Cardiac septum (tissue), 1 donor: ENCODE measurements around the gene TRAK2. TPM values are rescaled to one million over a fixed set of nuclear protein-coding genes. Genes with fewer than 3 reads are reported as not detected.
"Not testable (repeated sequence)": the region's sequence is repeated elsewhere in the genome, so short reads cannot be mapped to it uniquely, and the experiment has no call there.

Experiments used
- DNase-seq: peaks from one replicate; pipeline ENCODE4 v3.0.0-alpha.2; 2020; ENCODE audit warnings: low spot score
- intact Hi-C: fragments of 100-400 bp; cut with DNase I; formaldehyde crosslinking; loops from one replicate; pipeline ENCODE4 v1.14.0; 2022
- long read RNA-seq: library from polyadenylated mRNA; unstranded; transcript quantifications from one replicate; pipeline ENCODE4 v2.0.0, GENCODE V29; 2021
- total RNA-seq: library from RNA; stranded (reverse); fragmentation: NEBNext Ultra II Directional; extraction: Animal tissue kit (Norgen Biotek cat#: 25700); gene quantifications from one replicate; pipeline ENCODE4 v1.2.1, GENCODE V29; 2021
- donor health status: DM: no; HTN: no; CAD: no.

TRAK2 gene, protein sequence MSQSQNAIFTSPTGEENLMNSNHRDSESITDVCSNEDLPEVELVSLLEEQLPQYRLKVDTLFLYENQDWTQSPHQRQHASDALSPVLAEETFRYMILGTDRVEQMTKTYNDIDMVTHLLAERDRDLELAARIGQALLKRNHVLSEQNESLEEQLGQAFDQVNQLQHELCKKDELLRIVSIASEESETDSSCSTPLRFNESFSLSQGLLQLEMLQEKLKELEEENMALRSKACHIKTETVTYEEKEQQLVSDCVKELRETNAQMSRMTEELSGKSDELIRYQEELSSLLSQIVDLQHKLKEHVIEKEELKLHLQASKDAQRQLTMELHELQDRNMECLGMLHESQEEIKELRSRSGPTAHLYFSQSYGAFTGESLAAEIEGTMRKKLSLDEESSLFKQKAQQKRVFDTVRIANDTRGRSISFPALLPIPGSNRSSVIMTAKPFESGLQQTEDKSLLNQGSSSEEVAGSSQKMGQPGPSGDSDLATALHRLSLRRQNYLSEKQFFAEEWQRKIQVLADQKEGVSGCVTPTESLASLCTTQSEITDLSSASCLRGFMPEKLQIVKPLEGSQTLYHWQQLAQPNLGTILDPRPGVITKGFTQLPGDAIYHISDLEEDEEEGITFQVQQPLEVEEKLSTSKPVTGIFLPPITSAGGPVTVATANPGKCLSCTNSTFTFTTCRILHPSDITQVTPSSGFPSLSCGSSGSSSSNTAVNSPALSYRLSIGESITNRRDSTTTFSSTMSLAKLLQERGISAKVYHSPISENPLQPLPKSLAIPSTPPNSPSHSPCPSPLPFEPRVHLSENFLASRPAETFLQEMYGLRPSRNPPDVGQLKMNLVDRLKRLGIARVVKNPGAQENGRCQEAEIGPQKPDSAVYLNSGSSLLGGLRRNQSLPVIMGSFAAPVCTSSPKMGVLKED
- 259 TPM for total RNA-seq
- long read RNA-seq, full-length matches to known transcripts = 81 of 184 reads
- long read RNA-seq, partial matches to known transcripts = 63 of 184 reads
- long read RNA-seq, other reads (novel, unspliced or antisense) = 40 of 184 reads

DNA sequence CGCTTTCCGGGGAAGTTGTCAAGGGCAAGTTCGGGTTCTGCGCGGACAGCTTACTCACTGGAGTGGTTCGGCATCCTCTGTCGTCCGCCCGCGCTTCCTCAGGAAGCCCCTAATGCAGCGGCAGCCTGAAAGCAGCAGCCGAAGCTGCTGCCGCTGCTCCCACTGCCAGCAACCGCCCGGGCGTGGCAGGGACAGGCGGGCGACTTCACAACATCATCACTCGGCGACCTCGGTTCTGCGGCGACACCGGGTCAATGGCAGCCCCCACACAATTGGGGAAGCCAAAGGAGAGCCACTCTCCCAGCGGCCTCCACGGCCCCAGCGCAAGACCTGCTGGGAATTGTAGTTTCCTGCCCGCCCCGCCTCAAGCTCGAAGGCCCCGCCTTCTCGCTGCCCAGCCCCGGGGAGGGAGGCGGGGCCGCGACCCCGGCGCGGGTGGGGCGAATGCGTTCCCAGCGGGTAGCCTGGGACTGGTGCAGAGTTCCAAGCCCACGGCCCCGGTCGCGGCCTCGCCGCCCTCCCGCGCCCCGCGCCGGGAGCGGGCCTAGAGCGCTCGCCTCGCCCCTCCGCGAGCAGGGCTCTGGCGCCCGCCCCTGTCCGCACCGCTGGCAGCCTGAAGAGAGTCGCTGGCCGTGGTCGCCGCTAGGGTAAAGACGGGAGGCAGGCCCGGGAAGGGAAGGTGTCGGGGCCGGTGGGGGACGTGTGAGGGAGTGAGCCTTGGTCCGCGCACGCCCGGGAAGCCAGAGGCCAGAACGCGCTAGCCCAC is at the start of gene TRAK2, which contains the start of gene STRADB:
TRAK2 (minus strand) TSS at position 167 of the 766 bp plus-strand sequence. CDS start 30,951 bp downstream, outside the sequence.
STRADB (plus strand) TSS at position 449 of the 766 bp plus-strand sequence. CDS start 3,101 bp downstream, outside the sequence.
- DNase-seq = peak; percentile 99
- intact Hi-C loops = loop anchor here (2.0 to 10.0 kb wide), 4 partner anchors 19 to 639 kb away; partner anchors contain the start of genes BZW1 and CASP8

DNA sequence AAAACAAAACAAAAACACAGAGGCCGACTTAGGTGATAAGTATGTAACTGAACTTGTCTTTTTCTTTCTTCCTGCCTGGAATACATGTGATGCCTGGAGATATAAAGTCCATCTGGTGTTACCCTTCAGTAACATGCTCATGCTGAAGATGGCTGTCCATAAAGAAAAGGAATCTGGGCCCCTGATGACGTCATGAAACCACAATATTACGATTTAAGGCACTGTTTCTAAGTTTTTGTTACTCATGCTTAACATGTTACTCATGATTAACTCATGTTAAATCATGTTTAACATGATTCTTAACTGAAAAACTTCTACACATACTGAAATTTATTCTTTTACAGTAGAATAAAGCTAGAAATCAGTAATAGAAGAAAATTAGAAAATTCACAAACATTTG is 49.3 kb upstream of the TRAK2 start:
- no peak for DNase-seq
- intact Hi-C loops = no loop called here

DNA sequence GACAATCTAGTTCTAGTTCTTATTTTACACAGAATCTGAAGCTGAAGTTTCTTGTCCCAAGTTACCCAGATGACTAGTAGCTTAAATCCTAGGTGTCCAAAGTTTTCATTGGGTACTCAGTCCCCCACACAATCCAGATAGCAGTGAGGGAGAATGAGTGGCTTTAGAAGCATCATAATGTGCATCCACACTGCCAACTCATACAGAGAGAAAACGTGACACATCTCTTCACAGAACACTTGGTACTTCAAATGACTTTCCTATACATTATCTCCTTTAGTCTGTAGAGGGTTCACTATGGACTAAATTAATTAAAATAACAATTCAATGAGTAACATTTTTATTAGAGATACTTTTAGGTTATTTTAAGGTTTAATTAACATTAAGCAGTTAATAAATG is 45.5 kb upstream of the TRAK2 start:
- intact Hi-C loops = no loop called here
- DNase-seq = no peak

DNA sequence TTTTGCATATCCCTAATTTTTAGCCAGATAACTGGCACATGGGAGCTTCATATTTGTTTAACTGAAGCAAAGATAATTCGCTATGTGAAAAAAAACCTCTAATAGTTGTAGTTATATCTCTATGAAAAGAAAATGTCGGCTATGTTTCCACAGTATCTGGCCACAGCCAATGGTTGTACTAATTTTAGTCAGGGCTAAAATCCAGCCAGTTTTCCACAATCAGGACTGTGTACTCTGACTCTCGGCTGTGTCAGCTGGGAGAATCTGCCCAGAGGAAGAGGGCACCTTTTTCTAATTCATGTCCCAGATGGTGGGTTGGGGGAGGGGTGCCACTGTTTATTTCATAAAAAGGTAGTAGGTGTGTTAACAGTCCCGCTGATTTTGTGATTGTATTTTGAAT is 39.0 kb upstream of the TRAK2 start:
- no peak for DNase-seq
- intact Hi-C loops = no loop called here

DNA sequence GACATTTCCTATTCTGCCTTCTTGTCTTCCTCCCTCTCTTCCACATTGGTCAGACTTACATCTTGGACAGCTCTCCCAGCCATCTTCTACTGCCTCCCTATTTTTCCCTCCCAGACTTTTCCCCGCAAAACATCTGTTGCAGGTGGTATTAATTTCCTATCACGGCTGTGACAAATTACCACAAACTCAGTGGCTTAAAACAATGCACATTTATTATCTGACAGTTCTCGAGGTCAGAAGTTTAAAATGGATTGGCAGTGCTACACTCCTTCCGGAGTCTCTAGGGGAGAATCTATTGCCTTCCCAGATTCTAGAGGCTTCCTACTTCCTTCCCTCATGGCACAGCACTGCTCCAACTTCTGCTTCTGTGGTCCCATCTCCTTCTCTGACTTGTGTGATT is 33.5 kb upstream of the TRAK2 start:
- DNase-seq = no peak
- intact Hi-C loops = no loop called here

DNA sequence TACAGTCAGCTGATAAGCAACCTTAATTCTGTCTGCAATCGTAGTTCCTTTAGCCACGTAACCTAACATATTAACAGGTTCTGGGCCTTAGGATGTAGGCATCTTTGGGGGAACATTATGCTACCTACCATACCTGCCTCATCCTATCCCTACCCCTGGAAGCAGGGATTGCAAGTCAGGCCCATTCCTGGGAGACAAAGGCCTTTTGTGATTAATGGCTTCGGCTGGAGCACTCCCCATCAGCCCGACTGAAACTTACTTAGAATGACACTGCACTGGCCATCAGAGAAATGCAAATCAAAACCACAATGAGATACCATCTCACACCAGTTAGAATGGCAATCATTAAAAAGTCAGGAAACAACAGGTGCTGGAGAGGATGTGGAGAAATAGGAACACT is 32.5 kb upstream of the TRAK2 start:
- DNase-seq, intact Hi-C loops: not testable (repeated sequence)

DNA sequence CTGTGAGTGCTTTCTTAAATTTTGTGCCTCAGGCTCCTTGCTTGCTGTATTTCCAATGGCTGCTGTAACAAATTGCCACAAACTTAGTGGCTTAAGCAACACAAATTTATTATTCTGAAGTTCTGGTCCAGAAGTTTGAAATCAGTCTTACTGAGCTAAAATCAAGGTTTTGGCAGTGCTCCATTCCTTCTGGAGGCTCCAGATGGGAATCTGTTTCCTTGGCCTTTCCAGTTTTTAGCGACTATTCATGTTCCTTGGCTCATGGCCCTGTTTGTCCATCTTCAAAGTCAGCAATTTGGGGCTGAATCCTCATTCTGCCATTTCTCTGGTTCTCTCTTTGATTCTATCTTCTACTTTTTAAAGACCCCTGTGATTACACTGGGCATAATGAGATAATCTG is 32.1 kb upstream of the TRAK2 start:
- intact Hi-C loops = no loop called here
- DNase-seq = no peak

DNA sequence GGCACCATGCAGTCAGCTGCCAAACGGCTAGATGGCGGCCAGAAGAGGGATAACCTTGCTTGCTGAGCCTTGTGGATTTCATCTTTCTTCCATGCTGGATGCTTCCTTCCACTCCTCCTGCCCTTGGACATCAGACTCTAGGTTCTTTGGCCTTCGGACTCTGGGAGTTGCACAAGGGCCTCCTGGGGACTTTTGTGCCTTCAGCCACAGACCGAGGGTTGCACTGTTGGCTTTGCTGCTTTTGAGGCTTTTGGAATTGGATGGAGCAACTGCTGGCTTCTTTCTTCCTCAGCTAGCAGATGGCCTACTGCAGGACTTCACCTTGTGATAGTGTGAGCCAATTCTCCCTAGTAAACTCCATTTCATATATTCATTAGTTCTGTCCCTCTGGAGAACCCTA is 31.3 kb upstream of the TRAK2 start:
- intact Hi-C loops = no loop called here
- DNase-seq = no peak

DNA sequence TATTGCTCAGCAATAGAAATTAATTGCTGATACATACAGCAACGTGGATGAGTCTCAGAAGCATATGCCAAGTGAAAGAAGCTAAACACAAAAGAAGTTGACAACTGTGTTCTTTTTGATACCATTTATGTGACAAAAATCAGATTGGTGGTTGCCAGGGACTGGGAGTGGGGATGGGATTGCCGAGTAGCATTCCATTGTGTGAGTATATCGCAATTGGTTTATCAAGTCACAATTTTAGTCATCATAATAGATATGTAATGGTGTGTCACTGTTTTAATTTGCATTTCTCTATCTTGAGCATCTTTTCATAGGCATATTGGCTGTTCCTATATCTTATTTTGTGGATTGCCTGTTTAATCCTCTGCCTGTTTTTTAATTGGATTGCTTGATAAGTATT is 21.2 kb upstream of the TRAK2 start:
- intact Hi-C loops = no loop called here
- no peak for DNase-seq

DNA sequence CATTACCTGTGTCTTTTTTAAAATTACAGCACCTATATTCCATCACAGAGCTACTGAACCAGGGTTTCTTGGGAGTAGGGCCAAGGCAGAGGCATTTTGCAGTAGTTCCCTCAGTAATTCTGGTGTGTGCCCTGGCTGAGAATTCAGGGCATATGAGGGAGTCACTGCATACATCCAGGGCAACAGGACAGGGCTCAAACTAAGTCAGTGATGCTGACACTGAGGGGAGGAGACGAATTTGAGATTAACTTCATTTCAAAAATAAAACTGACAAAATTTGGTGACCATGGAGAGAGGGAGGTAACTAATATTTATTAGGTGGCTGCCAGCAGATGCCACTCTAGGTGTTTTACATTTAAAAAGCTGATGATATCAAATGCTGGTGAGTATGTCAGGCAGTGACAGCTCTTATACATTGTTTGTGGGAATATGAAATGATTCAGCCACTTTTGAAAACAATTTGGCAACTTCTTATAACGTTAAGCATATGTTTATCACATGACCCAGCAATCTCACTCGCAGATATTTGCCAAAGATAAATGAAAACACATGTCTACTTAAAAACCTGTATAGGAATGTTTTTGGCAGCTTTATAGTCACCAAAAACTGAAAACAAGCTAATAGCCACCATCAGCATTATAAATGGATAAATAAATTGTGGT is 20.6 kb upstream of the TRAK2 start:
- intact Hi-C loops = no loop called here
- no peak for DNase-seq

DNA sequence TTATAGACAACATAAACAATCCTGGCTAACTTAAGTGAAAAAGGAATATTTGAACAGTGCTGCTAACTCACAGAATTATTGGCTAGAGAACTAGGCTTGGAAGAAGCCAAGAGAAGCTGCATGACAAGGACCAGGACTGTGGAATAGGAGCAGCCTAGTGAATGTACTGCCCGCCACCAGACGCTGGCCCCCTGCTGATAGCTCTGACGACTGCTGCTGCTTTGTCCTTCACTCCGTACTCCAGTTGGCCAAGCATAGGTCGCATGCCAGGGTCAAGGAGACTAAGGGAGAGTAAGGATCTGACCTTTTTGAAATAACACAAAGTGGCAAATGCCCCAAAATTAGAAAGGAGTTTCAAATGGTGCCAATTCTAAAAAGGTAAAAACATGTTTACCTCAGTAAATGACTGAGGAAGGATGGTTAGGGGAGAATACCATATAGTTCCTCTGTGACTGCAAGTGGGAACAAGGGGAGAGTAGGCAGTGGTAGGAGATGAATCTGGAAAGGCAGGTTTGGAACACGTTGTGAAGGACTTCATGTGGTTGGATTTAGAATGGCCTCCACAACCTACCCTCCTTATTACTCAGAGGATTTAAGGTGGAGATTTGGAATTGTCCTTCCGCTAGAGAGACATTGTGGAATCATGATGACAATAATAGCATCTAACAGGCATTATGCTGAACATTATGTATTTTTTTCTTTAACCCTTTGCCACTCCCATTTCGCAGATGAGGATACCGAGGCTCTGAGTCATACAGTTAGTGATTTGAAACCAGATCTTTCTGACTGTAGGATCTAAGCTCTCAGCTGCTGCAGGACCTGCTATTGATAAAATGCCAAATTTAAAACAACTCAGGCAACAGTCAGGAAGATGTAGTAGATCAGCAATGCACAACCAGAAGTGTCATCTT is 19.8 kb upstream of the TRAK2 start:
- intact Hi-C loops = no loop called here
- DNase-seq = no peak

DNA sequence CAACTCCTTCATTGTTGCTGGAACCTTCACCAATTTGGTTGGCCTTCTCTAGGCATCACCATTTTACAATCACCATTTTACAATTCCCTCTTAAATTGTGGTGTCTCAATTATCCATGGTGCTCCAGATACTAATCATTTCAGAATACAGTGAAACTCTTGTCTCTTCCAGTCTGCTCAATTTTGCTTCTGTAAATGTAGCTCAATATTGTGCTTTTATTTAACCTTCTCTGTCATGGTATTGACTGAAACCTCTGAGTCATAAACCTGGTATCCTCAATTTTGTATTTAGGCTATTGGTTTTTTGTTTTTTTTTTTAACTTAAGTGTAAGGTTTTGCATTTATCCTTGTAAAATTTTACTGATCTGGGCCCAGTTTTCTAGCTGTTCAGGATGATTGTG is 16.4 kb upstream of the TRAK2 start:
- intact Hi-C loops = no loop called here
- DNase-seq = no peak

DNA sequence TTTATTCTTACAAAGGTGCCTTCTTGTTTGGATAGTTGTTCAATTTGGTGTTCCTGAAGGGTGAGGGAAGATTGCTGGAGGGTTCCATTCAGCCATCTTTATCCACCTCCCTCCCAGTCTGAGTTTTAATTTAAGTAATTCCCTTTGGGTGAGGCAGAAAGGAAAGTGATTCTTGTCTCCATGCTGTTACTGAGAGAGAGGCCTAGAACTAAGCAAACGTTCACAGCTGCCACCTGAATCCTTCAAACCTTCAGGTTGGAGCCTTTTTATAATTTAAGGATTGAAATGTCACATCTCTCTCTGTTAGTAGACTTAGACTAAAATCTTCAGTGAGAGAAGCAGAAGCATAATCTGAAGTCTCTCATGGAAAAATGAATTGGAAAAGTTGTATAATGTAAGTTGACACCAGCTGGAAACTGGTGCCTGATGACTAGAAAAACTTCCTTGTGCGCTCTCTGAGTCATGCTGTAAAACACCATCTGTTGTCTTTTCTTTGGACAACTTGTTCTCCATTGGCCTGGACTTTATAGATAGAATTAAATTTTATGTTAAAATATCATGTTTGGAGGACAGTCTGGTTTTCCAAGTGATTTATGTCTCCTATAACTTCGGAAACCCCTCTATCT is 14.9 kb upstream of the TRAK2 start:
- intact Hi-C loops = no loop called here
- no peak for DNase-seq

DNA sequence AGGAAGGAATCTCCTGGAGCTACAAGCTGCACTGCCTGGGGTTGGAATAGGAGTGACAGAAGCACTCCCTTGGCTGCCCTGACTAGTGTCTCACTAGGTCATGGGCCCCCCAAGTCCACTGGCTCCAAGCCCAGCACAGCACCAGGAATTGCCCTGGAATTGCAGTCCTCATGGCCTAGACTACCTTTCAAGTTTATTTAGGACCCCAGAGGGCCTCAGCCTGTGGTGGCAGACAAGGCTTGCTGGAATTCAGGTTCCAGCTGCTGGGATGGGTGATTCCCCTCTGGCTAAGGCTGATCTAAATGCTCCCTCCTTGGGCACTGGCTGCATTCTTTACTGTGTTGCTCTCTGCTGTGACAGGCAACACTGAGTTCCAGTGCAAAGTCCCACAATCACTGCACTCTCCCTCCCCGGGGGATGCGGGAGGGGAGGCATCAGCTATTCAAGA is 14.3 kb upstream of the TRAK2 start:
- intact Hi-C loops = no loop called here
- DNase-seq = no peak

DNA sequence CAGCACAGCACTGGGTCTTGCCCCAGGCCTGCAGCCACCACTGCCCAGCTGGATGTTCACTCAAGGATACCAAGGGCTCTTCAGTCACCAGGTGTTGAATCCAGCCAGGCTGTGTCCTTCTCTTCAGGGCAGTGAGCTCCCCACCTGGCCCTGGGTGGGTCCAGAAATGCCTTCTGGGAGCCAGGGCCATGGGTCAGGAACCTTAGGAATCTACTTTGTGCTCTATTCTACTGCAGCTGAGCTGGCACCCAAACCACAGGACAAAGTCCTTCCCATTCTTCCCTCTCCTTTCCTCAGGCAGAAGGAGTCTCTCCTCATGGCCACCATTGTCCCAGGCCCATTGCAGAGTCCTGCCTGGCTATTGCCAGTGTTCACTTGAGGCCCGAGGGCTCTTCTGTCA is 13.3 kb upstream of the TRAK2 start:
- intact Hi-C loops = no loop called here
- DNase-seq = no peak

DNA sequence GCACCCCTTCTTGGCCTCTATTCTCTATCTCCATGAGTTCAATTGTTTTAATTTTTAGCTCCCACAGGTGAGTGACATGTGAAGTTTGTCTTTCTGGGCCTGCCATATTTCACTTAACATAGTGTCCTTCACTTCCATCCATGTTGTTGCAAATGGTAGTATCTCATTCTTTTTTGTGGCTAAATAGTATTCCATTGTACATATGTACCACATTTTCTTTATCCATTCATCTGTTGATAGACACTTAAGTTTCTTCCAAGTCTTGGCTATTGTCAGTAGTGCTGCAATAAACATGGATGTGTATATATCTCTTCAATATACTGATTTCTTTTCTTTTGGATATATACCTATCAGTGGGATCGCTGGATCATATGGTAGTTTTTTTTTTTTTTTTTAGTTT is 9.3 kb upstream of the TRAK2 start:
- intact Hi-C loops = no loop called here
- DNase-seq = no peak

DNA sequence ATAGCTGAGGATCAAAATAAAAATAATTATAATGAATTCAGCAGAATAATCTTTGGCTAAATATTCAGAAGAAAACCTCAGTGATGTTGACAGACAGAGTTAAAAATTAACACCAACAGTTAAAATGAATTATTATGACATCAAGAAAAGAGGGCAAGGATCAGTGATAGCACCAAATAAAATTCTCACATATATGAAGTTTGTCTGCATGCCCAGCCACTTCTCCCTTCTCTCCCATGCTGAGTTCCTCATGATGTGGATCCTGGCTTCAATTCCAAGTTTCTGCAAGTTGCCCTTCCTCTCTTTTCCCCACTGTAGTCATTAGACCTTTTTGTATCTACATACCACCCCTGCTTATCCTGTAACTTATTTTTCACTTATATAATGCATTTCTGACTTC is 7.1 kb upstream of the TRAK2 start:
- intact Hi-C loops = loop anchor here (10.0 kb wide), 1 partner anchor 194 kb away; the partner anchor contains the start of gene CASP8
- no peak for DNase-seq
